GM21825 (cell line): ENCODE measurements around the gene TRIM49B.
"Not testable (repeated sequence)": the region's sequence is repeated elsewhere in the genome, so short reads cannot be mapped to it uniquely, and the experiment has no call there.

Experiments
- ATAC-seq: cut with Tn5 transposase; IDR thresholded peaks from one replicate; pipeline ENCODE4 v1.9.1; 2021; ENCODE audit warnings: mild to moderate bottlenecking, moderate library complexity; ENCODE audit not compliant: unreplicated experiment

The TRIM49B gene, protein sequence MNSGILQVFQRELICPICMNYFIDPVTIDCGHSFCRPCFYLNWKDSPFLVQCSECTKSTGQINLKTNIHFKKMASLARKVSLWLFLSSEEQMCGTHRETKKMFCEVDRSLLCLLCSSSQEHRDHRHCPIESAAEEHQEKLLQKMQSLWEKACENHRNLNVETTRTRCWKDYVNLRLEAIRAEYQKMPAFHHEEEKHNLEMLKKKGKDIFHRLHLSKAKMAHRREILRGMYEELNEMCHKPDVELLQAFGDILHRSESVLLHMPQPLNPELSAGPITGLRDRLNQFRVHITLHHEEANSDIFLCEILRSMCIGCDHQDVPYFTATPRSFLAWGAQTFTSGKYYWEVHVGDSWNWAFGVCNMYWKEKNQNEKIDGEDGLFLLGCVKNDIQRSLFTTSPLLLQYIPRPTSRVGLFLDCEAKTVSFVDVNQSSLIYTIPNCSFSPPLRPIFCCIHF

DNA sequence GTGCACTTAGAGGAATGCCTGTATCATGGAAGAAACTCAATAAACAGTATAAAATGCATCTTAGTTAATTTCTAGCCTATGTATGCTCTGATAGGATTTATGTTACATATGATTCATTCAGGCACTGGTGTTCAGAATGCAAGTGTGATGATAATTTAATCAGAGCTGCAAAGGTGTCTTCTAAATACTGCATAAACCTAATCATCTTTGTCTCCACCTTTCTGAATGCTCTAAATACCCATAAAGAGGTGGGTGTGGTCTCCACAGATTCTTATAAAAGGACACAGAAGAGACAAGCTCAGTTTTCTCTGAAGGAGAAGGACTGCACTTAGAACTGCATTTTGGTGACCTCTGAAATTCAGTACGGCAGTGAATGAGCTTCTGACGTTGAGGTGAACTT lies at the start of gene TRIM49B:
TSS of gene TRIM49B (plus strand) at position 301 of the 400 bp plus-strand sequence. CDS start 2,777 bp downstream, outside the sequence.
- not testable (repeated sequence) for ATAC-seq

DNA sequence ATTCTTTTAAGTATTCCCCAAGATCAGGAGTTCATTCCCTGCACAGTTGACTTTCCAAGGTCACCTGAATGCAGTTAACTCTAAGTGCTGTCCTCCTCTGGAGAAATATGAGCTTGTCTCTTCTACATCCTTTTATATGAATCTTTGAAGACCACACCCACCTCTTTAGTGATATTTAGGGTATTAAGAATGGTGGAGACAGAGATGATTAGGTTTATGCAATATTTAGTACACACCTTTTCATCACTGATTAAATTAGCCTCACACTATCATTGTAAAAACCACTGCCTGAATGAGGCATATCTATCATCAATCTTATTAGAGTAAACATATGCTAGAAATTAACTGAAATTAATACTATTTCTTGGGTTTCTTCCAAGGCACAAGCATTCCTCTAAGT lies 44.8 kb upstream of the TRIM49B start, which contains the start of gene TRIM51G:
TSS of gene TRIM51G (minus strand) at position 101 of the 400 bp plus-strand sequence. CDS start 2,190 bp downstream, outside the sequence.
- ATAC-seq: not testable (repeated sequence)

DNA sequence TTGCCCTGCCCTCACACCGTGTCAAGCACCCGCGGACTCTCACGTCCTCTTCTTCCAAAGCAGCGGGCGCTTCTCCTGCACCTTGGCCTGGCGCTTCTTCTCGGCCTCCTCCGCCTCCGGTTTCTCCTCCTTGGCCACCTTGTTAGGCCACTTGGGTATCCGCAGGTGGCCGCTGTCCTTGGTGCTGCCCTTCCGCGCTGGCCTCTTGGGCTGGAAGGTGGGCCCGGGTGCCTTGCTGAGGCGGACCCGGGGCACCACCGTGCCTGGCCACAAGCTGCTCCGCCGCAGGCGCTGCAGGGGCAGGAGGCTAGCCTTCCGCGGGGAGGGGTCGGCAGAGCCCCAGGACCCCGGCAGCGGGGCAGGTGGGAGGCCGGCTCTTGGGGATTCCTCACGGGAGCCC lies 19.6 kb downstream of the TRIM49B start:
- not testable (repeated sequence) for ATAC-seq

DNA sequence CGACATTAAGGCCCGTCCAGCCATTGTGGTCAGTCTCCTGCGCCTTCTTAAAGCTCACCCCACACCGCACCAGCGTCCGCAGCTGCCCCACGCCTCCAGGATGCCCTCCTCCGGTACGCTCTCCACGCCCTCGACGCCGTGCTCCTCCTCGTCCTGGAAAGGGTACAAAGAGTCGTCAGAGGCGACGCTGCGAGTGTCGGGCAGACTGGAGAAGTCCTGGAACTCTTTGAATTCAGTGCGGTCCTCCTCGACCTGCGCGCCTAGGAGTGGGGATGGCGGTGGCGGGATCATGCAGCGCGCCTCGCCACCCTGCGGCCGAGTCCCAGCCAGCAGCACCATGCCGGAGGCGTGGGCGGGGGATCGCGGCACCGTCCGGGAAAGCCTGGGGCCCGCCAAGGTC lies 21.2 kb downstream of the TRIM49B start:
- not testable (repeated sequence) for ATAC-seq

DNA sequence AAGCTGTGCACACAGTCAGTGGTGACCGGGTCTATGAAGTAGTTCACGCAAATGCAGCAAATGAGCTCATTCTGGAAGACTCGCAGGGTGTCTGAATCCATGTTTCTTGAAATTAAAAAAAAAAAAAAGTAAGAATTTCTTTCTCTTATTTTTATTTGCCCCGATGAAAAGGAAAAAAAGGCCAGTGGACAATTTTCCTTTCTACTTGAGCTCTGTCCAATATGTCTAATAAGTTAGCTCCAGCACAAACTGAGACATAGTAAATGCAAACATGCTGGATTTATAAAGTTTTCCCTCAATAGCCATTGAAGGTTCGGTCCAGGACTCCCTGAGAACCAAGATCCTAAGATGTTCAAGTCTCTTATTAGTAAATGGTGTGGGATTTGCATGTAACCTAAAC lies 30.4 kb downstream of the TRIM49B start, which contains the start of gene TRIM64C:
TSS of gene TRIM64C (minus strand) at position 101 of the 400 bp plus-strand sequence. CDS start at position 101, 0 bp downstream.
- not testable (repeated sequence) for ATAC-seq

DNA sequence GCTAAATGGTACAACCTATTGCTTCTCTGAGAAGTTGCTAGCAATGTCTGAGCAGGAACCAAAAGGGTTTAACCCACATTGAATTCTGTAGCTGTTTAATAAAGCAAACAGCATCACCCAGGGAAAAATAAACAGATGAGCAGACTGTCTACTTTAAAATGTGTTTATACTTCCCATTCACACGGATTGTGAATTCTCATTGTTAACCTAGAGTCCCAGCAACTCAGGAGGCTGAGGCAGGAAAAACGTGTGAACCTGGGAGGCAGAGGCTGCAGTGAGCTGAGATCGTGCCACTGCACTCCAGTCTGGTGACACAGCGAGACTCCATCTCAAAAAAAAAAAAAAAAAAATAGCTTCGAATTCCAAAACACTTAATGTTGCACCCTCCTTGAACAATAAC lies 41.3 kb downstream of the TRIM49B start:
- not testable (repeated sequence) for ATAC-seq
